OCI-LY3 (cell line): ENCODE measurements around the gene ARHGAP36.

Source experiments
- CTCF ChIP-seq: fragments of 200-600, 300-600 bp; sonication (generic); IDR thresholded peaks from 2 replicates; pipeline ENCODE4 v1.5.1; 2014; ENCODE audit warnings: antibody characterized with exemption, low read length, low read depth
- EZH2phosphoT487 ChIP-seq: fragments of 200-600 bp; shearing (Covaris generic); IDR thresholded peaks from 2 replicates; pipeline ENCODE4 v1.6.1; 2018; ENCODE audit warnings: antibody characterized with exemption, mixed run types, low read depth

- TF ChIP-seq CTCF (no peak), EZH2phosphoT487 (no peak)
These were observed 11.6 kb upstream of the ARHGAP36 start for GRCh38 chrX:131046596-131046995.
